ENCODE measurements around the gene NUDT16.
"Not testable (repeated sequence)": the region's sequence is repeated elsewhere in the genome, so short reads cannot be mapped to it uniquely, and the experiment has no call there.

The NUDT16 gene

GRCh38 chr3:131371688-131372066 is 9.9 kb upstream of the NUDT16 start:
- no peak for TF ChIP-seq CTCF (IDR thresholded peaks at IDR 0.05; ENCODE audit: insufficient read depth, low read length, poor library complexity, severe bottlenecking)
- DNase-seq (ENCODE audit: extremely low read depth, insufficient read length) = no peak
- no peak overlapping the region for H3K4me3 ChIP-seq (replicated peaks; ENCODE audit: low read depth, low read length)
- H3K36me3 ChIP-seq (ENCODE audit: control insufficient read depth, insufficient read depth, low read length) = no peaks in the 10 kb centered on the region; the same call in 1 of the 2 replicates
- no peaks in the 10 kb centered on the region for H3K27me3 ChIP-seq (replicated peaks; ENCODE audit: control insufficient read depth, insufficient read depth, low read length)

- Histone ChIP-seq H3K27me3 (replicated peaks; ENCODE audit: control insufficient read depth, insufficient read depth, low read length) (no peaks in the 10 kb centered on the region), H3K36me3 (ENCODE audit: control insufficient read depth, insufficient read depth, low read length) (no peaks in the 10 kb centered on the region; the same call in 1 of the 2 replicates), H3K4me3 (replicated peaks; ENCODE audit: low read depth, low read length) (no peak overlapping the region)
- no peak for TF ChIP-seq CTCF (IDR thresholded peaks at IDR 0.05; ENCODE audit: insufficient read depth, low read length, poor library complexity, severe bottlenecking)
- no peak for DNase-seq (ENCODE audit: extremely low read depth, insufficient read length)
Measured at GRCh38 chr3:131374741-131375140, 6.8 kb upstream of the NUDT16 start.

GRCh38 chr3:131380821-131381444 is 641 bp upstream of the NUDT16 start:
- peak overlapping the region; percentile 95 for H3K4me3 ChIP-seq (replicated peaks; ENCODE audit: low read depth, low read length)
- not testable (repeated sequence) for H3K27me3 ChIP-seq (replicated peaks; ENCODE audit: control insufficient read depth, insufficient read depth, low read length); DNase-seq (ENCODE audit: extremely low read depth, insufficient read length); H3K36me3 ChIP-seq (ENCODE audit: control insufficient read depth, insufficient read depth, low read length)

GRCh38 chr3:131386429-131387165 is 5.0 kb downstream of the NUDT16 start:
- Histone ChIP-seq H3K27me3 (replicated peaks; ENCODE audit: control insufficient read depth, insufficient read depth, low read length) (no peaks in the 10 kb centered on the region), H3K4me3 (replicated peaks; ENCODE audit: low read depth, low read length) (no peak overlapping the region), H3K36me3 (ENCODE audit: control insufficient read depth, insufficient read depth, low read length) (peaks cover 5% of the 10 kb centered on the region)
- no peak for DNase-seq (ENCODE audit: extremely low read depth, insufficient read length)
- no peak for TF ChIP-seq CTCF (IDR thresholded peaks at IDR 0.05; ENCODE audit: insufficient read depth, low read length, poor library complexity, severe bottlenecking)

GRCh38 chr3:131387796-131388489 is 6.4 kb downstream of the NUDT16 start:
- TF ChIP-seq CTCF (IDR thresholded peaks at IDR 0.05; ENCODE audit: insufficient read depth, low read length, poor library complexity, severe bottlenecking) = no peak
- H3K27me3 ChIP-seq (replicated peaks; ENCODE audit: control insufficient read depth, insufficient read depth, low read length) = no peaks in the 10 kb centered on the region
- no peak overlapping the region for H3K4me3 ChIP-seq (replicated peaks; ENCODE audit: low read depth, low read length)
- DNase-seq (ENCODE audit: extremely low read depth, insufficient read length) = no peak
- peaks cover 5% of the 10 kb centered on the region for H3K36me3 ChIP-seq (ENCODE audit: control insufficient read depth, insufficient read depth, low read length)

GRCh38 chr3:131388490-131388799 is 6.9 kb downstream of the NUDT16 start:
- no peaks in the 10 kb centered on the region for H3K27me3 ChIP-seq (replicated peaks; ENCODE audit: control insufficient read depth, insufficient read depth, low read length)
- H3K36me3 ChIP-seq (ENCODE audit: control insufficient read depth, insufficient read depth, low read length) = peaks cover 3% of the 10 kb centered on the region
- H3K4me3 ChIP-seq (replicated peaks; ENCODE audit: low read depth, low read length) = no peak overlapping the region
- TF ChIP-seq CTCF (IDR thresholded peaks at IDR 0.05; ENCODE audit: insufficient read depth, low read length, poor library complexity, severe bottlenecking) = no peak
- DNase-seq (ENCODE audit: extremely low read depth, insufficient read length) = no peak
